ENCODE data around the gene IL1RN.

DNA sequence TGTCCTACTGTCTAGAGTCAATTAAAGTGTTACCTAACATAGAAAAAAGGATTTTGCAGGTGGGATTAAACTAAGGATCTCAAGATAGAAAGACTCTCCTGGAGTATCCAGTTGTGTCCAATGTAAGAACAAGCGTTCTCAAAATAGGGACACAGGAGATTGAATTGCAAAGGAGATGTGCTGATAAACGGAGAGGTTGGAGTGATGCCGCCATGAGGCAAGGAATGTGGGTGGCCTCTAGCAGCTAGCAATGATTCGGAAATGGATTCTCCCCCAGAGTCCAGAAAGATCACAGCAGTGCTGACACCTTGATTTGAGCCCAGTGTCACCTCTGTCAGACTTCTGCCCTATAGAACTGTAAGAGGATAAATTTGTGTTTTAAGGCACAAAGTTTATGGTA lies 24.1 kb upstream of the IL1RN start:
- TF ChIP-seq POLR2A (IDR thresholded peaks at IDR 0.05; ENCODE audit: low read depth, low read length): no peak
- no peak for TF ChIP-seq CTCF (IDR thresholded peaks at IDR 0.05; ENCODE audit: extremely low read depth in 1 of 2, insufficient read depth in 1 of 2, low read depth in 1 of 2, low read length in 2 of 2)
- TF ChIP-seq EZH2 (IDR thresholded peaks at IDR 0.05; ENCODE audit: borderline replicate concordance, low read depth, low read length, severe bottlenecking): no peak
- no peak for TF ChIP-seq POLR2AphosphoS5 (IDR thresholded peaks at IDR 0.05; ENCODE audit: insufficient read depth, low read depth, low read length)
- TF ChIP-seq, protein P1, sequence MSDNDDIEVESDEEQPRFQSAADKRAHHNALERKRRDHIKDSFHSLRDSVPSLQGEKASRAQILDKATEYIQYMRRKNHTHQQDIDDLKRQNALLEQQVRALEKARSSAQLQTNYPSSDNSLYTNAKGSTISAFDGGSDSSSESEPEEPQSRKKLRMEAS (IDR thresholded peaks at IDR 0.05; ENCODE audit: insufficient read depth, insufficient read length): no peak
- no peak for TF ChIP-seq GATA2 (IDR thresholded peaks at IDR 0.05; ENCODE audit: insufficient read depth, insufficient read length, low read depth, low read length)
- TF ChIP-seq MYC (IDR thresholded peaks at IDR 0.05; ENCODE audit: low read depth, low read length): no peak
- no peak for TF ChIP-seq JUN (IDR thresholded peaks at IDR 0.05; ENCODE audit: borderline replicate concordance, insufficient read depth, insufficient read length, low read depth)
- no peak for TF ChIP-seq FOS (IDR thresholded peaks at IDR 0.05; ENCODE audit: borderline replicate concordance, insufficient read depth, low read length)
